Ascending aorta (tissue), 2 donors: Measurements from ENCODE around the gene ARHGEF28. TPM values are rescaled to one million over a fixed set of nuclear protein-coding genes. Genes with fewer than 3 reads are reported as not detected.

Experiments
- DNase-seq, 2 donors: peaks; one replicate each; pipeline ENCODE4 v3.0.0-alpha.2; 2019; ENCODE audit warnings: low spot score in 2 of 2
- H3K27ac ChIP-seq, 2 donors: fragments of 200-600 bp; sonication (generic); one replicate each; pipeline ENCODE4 v1.5.1; 2016 to 2017; ENCODE audit warnings: mild to moderate bottlenecking in 1 of 2
- H3K27me3 ChIP-seq: fragments of 200-600 bp; sonication (generic); one replicate; pipeline ENCODE4 v1.5.1; 2017
- H3K36me3 ChIP-seq, 2 donors: fragments of 200-600 bp; sonication (generic); one replicate each; pipeline ENCODE4 v1.5.1; 2016
- H3K4me1 ChIP-seq, 2 donors: fragments of 200-600 bp; sonication (generic); one replicate each; pipeline ENCODE4 v1.5.1; 2016 to 2017; ENCODE audit warnings: mild to moderate bottlenecking in 1 of 2
- H3K4me3 ChIP-seq, 2 donors: fragments of 200-600 bp; sonication (generic); one replicate each; pipeline ENCODE4 v1.5.1; 2016 to 2017; ENCODE audit warnings: mild to moderate bottlenecking in 1 of 2
- H3K9me3 ChIP-seq, 2 donors: fragments of 200-600 bp; sonication (generic); one replicate each; pipeline ENCODE4 v1.5.1; 2016
- intact Hi-C: fragments of 100-400 bp; cut with DNase I; formaldehyde crosslinking; loops from one replicate; pipeline ENCODE4 v1.15.1; 2023
- total RNA-seq: library from RNA; depleted of rRNA; stranded (reverse); fragments of >200 nt; gene quantifications from one replicate; pipeline ENCODE4 v1.1.0, GENCODE V29; 2016
- TF ChIP-seq, protein P1 (sequence below), 3 experiments: fragments of 200-600 bp in 2 of 3; fragments of 450-650 bp in 1 of 3; sonication (generic) in 2 of 3; IDR thresholded peaks; one replicate each; pipeline ENCODE4 v1.5.1; 2016 to 2019; ENCODE audit warnings: antibody characterized with exemption in 3 of 3, mild to moderate bottlenecking in 1 of 3, moderate library complexity in 1 of 3

Gene ARHGEF28
- total RNA-seq, 1 donor from 2014 or later: 15.1 TPM

DNA sequence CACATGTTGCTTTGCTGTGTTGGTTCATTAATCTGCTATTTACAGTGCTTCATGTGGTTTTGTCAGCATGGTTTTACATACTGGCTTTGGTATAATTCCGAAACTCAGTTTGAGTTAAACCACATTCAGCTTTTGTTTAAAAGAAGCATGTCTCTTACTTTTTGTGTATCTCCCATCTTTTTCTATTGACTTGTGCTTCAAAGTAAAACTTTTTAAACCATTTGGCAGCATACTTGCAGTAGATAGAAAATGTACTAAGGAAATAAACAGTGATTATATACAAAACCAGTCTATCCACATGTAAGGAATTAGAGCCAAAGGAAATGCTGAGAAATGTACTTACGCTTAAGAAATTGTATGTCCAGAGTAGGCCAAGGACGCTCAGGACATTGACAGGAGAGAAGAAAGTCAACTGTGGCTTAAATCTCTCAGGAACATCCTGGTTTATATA is 286.9 kb downstream of the ARHGEF28 start:
- Histone ChIP-seq H3K27me3 (no peaks in the 10 kb centered on the region), H3K36me3 (peaks cover 12 to 14% of the 10 kb centered on the region in 2 donors), H3K9me3 (no peaks in the 10 kb centered on the region), H3K4me1 (peaks cover 0 to 6% of the 10 kb centered on the region in 2 donors), H3K4me3 (no peak overlapping the region), H3K27ac (no peak overlapping the region)
- TF ChIP-seq, protein P1, sequence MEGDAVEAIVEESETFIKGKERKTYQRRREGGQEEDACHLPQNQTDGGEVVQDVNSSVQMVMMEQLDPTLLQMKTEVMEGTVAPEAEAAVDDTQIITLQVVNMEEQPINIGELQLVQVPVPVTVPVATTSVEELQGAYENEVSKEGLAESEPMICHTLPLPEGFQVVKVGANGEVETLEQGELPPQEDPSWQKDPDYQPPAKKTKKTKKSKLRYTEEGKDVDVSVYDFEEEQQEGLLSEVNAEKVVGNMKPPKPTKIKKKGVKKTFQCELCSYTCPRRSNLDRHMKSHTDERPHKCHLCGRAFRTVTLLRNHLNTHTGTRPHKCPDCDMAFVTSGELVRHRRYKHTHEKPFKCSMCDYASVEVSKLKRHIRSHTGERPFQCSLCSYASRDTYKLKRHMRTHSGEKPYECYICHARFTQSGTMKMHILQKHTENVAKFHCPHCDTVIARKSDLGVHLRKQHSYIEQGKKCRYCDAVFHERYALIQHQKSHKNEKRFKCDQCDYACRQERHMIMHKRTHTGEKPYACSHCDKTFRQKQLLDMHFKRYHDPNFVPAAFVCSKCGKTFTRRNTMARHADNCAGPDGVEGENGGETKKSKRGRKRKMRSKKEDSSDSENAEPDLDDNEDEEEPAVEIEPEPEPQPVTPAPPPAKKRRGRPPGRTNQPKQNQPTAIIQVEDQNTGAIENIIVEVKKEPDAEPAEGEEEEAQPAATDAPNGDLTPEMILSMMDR (IDR thresholded peaks at IDR 0.05): no peak
- no peak for DNase-seq
- intact Hi-C loops: no loop called here

DNA sequence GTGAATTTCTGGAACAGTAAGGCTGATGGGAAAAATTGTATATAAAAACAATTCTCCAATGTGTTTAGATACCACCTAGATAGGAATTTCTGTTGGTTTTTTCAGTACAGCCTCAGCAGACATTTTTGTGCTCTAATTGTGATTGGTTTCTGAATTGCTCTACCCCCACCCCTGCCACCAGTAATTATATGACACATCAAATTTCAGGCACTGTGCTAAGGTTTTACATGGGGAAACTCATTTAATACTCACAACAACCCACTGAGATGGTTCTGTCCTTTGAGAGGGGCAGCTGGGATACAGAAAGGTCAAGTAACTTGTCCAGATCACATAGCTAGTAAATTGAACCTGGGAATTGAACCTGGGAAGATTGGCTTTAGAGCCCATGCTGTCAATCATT is 288.0 kb downstream of the ARHGEF28 start:
- TF ChIP-seq, protein P1 (IDR thresholded peaks at IDR 0.05): no peak
- DNase-seq: no peak
- H3K27ac ChIP-seq: no peak overlapping the region
- no peak overlapping the region for H3K4me3 ChIP-seq
- no peaks in the 10 kb centered on the region for H3K9me3 ChIP-seq
- H3K36me3 ChIP-seq: peaks cover 12 to 14% of the 10 kb centered on the region in 2 donors
- intact Hi-C loops: no loop called here
- H3K27me3 ChIP-seq: no peaks in the 10 kb centered on the region
- H3K4me1 ChIP-seq: peaks cover 0 to 13% of the 10 kb centered on the region in 2 donors

DNA sequence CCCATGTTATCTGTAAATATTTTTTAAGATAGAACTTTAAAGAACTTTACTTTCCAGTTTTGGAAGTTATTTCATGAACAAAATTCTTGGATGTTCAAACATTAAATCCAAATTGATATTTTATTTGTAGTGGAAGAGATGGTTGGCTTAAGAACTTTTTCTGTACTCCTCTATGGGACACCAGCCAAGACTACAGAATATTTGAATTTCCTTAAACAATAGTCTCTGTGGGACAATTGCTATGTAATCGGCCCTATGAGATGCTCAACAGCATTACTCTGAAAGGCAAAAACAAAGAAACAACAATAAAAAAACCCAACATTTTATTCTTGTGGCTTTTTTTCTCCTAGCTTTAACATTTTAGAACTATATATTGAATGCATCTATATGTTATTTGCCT is 289.3 kb downstream of the ARHGEF28 start:
- TF ChIP-seq, protein P1 (IDR thresholded peaks at IDR 0.05): no peak
- DNase-seq: no peak
- Histone ChIP-seq H3K4me1 (peaks cover 0 to 13% of the 10 kb centered on the region in 2 donors), H3K27me3 (no peaks in the 10 kb centered on the region), H3K36me3 (peaks cover 4 to 7% of the 10 kb centered on the region in 2 donors), H3K27ac (no peak overlapping the region), H3K4me3 (no peak overlapping the region), H3K9me3 (no peaks in the 10 kb centered on the region)
- intact Hi-C loops: loop anchor here (5.0 kb wide), 1 partner anchor 727 kb away; the partner anchor contains the start of gene ENC1

DNA sequence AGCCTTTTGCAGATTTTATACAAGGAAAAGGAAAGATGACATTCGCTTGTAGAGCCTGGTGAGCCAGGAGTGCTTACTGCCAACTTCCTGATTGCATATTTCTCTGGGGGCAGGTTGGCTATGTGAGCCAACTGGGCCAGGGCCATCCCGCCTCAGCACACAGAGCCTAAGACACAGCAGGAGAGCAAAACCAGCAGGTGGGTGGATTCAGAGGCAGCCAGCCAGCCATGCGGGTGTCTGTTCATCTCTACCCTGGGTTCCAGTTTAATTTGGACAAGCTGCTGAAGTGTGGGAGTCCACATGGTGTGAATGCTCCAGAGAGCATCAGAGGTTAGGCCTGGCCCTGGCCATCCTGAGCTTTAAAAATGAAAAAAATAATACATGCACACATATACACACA is 291.4 kb downstream of the ARHGEF28 start:
- Histone ChIP-seq H3K9me3 (no peaks in the 10 kb centered on the region), H3K27me3 (no peaks in the 10 kb centered on the region), H3K36me3 (no peaks in the 10 kb centered on the region), H3K27ac (no peak overlapping the region), H3K4me1 (peaks cover 0 to 13% of the 10 kb centered on the region in 2 donors), H3K4me3 (no peak overlapping the region)
- intact Hi-C loops: loop anchor here (5.0 kb wide), 1 partner anchor 725 kb away; the partner anchor contains the start of gene ENC1
- DNase-seq: no peak
- TF ChIP-seq, protein P1 (IDR thresholded peaks at IDR 0.05): no peak

DNA sequence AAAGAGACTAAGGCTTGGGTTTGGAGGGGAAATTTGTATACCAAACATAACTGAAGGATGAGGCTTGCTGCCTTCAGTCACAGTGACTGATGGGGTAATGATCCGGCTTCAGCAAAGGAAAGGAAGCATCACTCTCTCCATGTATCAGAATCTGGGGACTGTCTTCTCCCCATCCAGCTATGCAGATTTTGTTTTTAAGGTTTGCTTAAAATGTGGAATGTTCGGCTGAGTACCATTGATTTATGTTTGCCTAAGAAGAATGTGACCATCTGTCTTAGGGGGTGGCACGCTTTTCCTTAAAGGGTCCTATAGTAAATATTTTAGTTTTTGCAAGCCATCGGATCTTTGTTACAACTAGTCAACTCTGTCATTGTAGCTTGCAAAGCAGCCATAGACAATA is 291.9 kb downstream of the ARHGEF28 start:
- DNase-seq: no peak
- intact Hi-C loops: loop anchor here (5.0 kb wide), 1 partner anchor 724 kb away; the partner anchor contains the start of gene ENC1
- TF ChIP-seq, protein P1 (IDR thresholded peaks at IDR 0.05): no peak

More for the DNA sequence above, 291.9 kb downstream of the ARHGEF28 start:
- H3K36me3 ChIP-seq: no peaks in the 10 kb centered on the region
- H3K4me3 ChIP-seq: no peak overlapping the region
- no peaks in the 10 kb centered on the region for H3K9me3 ChIP-seq
- H3K4me1 ChIP-seq: peaks cover 0 to 13% of the 10 kb centered on the region in 2 donors
- no peaks in the 10 kb centered on the region for H3K27me3 ChIP-seq
- no peak overlapping the region for H3K27ac ChIP-seq
